Adrenal gland (tissue), 12 donors: Measurements from ENCODE around the gene AGA. TPM values are rescaled to one million over a fixed set of nuclear protein-coding genes. Genes with fewer than 3 reads are reported as not detected.

Experiments
- DNase-seq, 7 donors: peaks; one replicate each; pipeline ENCODE4 v3.0.0-alpha.2; 2019 to 2020
- H3K27ac ChIP-seq, 5 donors: fragments of 200-600 bp; sonication (generic) in 4 of 5; 1 replicate in 3 of 5; 2 replicates in 2 of 5; pipeline versions ENCODE4 v1.5.1 to v1.8.0; 2016 to 2020; ENCODE audit warnings: mild to moderate bottlenecking in 1 of 5
- H3K27me3 ChIP-seq: fragments of 200-600 bp; 2 replicates; pipeline ENCODE4 v1.8.0; 2021
- H3K36me3 ChIP-seq, 2 donors: fragments of 200-600 bp; replicated peaks in 1 of 2; 1 replicate in 1 of 2; 2 replicates in 1 of 2; pipeline versions ENCODE4 v1.5.1 to v1.8.0; 2018 to 2022
- H3K4me1 ChIP-seq, 2 donors: fragments of 200-600 bp; replicated peaks in 1 of 2; 1 replicate in 1 of 2; 2 replicates in 1 of 2; pipeline versions ENCODE4 v1.5.1 to v1.8.0; 2018 to 2021
- H3K4me3 ChIP-seq, 4 donors: fragments of 200-600 bp; sonication (generic) in 3 of 4; one replicate each; pipeline ENCODE4 v1.5.1; 2016 to 2018
- H3K9me3 ChIP-seq, 3 donors: fragments of 200-600 bp; sonication (generic) in 1 of 3; replicated peaks in 1 of 3; 1 replicate in 2 of 3; 2 replicates in 1 of 3; pipeline versions ENCODE4 v1.5.1 to v1.8.0; 2016 to 2021
- CTCF ChIP-seq, 6 experiments: fragments of 450-650 bp in 4 of 6; fragments of 200-600 bp in 2 of 6; sonication (generic) in 1 of 6; IDR thresholded peaks; 1 replicate in 5 of 6; 2 replicates in 1 of 6; pipeline versions ENCODE4 v1.5.1 to v1.8.0; 2016 to 2021; ENCODE audit warnings: antibody characterized with exemption in 6 of 6, mild to moderate bottlenecking in 2 of 6, moderate library complexity in 1 of 6
- POLR2A ChIP-seq, 2 donors: fragments of 450-650 bp; IDR thresholded peaks; one replicate each; pipeline ENCODE4 v1.6.1; 2017; ENCODE audit warnings: antibody characterized with exemption in 2 of 2, mild to moderate bottlenecking in 2 of 2, moderate library complexity in 1 of 2
- WGBS, 4 donors: extraction: QIAGEN DNeasy Blood & Tissue Kit in 2 of 4; methylation state at CpG; one replicate each; pipeline versions ENCODE4 v1.1.5 to v1.1.7; 2013 to 2017; 5-methylcytosine and 5-hydroxymethylcytosine counted together
- intact Hi-C, 2 donors: fragments of 100-400 bp; cut with DNase I; formaldehyde crosslinking; loops; one replicate each; pipeline versions ENCODE4 v1.14.1 to v1.15.0; 2022 to 2023
- polyA plus RNA-seq, 3 donors: library from polyadenylated mRNA; stranded (reverse); fragments of 200-250 nt in 2 of 3; fragments of 350-450 nt in 1 of 3; fragmentation: Illumina TruSeq in 1 of 3; extraction: RNeasy Lipid Tissue Mini Kit (QIAGEN cat#74804) in 1 of 3; gene quantifications; one replicate each; pipeline ENCODE4 v1.2.3, GENCODE V29; 2013 to 2014
- total RNA-seq, 9 donors: library from RNA; depleted of rRNA in 4 of 9; stranded (reverse); fragments of >200 nt in 4 of 9; fragments of 120-200 nt in 1 of 9; fragmentation: NEBNext Ultra II Directional in 1 of 9; extraction: Animal tissue kit (Norgen Biotek cat#: 25700) in 1 of 9; gene quantifications; one replicate each; pipeline versions ENCODE4 v1.1.0 to v1.2.4, GENCODE V29; 2013 to 2023
- donor health status: healthy with polysubstance abuse.
- donor health status: Bipolar disorder and iron deficiency.
- donor health status: DM: yes; HTN: yes; CAD: no.
- donor health status: DM: no; HTN: no; CAD: no.
- donor health status: DM: no; HTN: no; CAD: no.
- donor health status: DM: yes; HTN: yes; CAD: no.

The AGA gene
- total and polyA plus RNA-seq, 12 donors: 8.8 to 66.9 (median 27.6) TPM

- Histone ChIP-seq H3K27ac (no peak overlapping the region), H3K36me3 (peaks cover 0 to 7% of the 10 kb centered on the region in 2 donors), H3K27me3 (no peaks in the 10 kb centered on the region), H3K9me3 (no peaks in the 10 kb centered on the region), H3K4me3 (no peak overlapping the region), H3K4me1 (no peaks in the 10 kb centered on the region)
- WGBS, 4 donors: 96 to 98% (median 96%) methylated on average over 8 of the region's 8 CpGs
- no peak for DNase-seq
- intact Hi-C loops: no loop called here
- TF ChIP-seq CTCF (IDR thresholded peaks at IDR 0.05) (no peak), POLR2A (IDR thresholded peaks at IDR 0.05) (no peak)
Measured at GRCh38 chr4:177434667-177435066, 7.6 kb downstream of the AGA start.

DNA sequence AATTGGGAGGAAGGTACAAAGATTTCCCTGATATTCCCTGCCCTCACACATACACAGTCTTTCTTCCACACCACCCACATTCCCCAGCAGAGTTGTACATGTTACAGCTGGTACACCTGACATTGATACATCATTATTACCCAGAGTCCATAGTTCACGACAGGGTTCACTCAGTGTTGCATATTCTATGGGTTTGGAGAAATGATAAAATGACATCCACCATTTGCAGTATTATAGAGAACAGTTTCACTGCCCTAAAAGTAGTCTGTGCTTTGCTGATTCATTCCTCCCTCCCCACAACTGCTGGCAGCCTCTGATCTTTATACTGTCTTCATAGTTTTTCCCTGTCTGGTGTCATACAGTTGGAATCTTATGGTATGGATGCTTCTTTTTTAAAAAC is 15.0 kb downstream of the AGA start:
- Histone ChIP-seq H3K27me3 (peaks cover 3% of the 10 kb centered on the region), H3K36me3 (no peaks in the 10 kb centered on the region), H3K4me3 (no peak overlapping the region), H3K27ac (no peak overlapping the region), H3K4me1 (no peaks in the 10 kb centered on the region), H3K9me3 (no peaks in the 10 kb centered on the region)
- no peak for DNase-seq
- TF ChIP-seq CTCF (IDR thresholded peaks at IDR 0.05) (no peak), POLR2A (IDR thresholded peaks at IDR 0.05) (no peak)
- intact Hi-C loops: no loop called here
- WGBS, 4 donors: 52 to 65% (median 60%) methylated on average over 1 of the region's 1 CpG

DNA sequence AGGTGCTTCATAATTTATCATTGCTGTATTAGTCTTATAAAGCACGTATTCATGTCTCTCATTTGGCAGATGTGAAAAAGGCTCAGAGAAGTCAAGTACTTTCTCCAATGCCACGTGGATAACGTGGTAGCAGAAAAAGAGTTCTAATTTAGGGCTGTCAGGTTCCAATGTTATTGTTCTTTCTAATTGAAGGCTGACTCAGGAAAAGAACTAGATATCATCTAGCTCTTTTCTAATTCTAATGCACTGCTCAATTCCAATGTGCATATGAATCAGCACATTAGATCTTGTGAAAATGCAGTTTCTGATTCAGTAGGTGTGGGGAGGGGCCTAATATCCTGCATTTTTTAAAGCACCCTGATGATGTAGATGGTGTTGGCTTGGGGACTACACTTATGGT is 22.8 kb downstream of the AGA start:
- Histone ChIP-seq H3K4me1 (no peaks in the 10 kb centered on the region), H3K27ac (no peak overlapping the region), H3K9me3 (no peaks in the 10 kb centered on the region), H3K27me3 (peaks cover 2% of the 10 kb centered on the region), H3K4me3 (no peak overlapping the region), H3K36me3 (no peaks in the 10 kb centered on the region)
- DNase-seq: no peak
- TF ChIP-seq CTCF (IDR thresholded peaks at IDR 0.05) (no peak), POLR2A (IDR thresholded peaks at IDR 0.05) (no peak)
- WGBS, 4 donors: 67 to 84% (median 73%) methylated on average over 3 of the region's 3 CpGs
- intact Hi-C loops: no loop called here

DNA sequence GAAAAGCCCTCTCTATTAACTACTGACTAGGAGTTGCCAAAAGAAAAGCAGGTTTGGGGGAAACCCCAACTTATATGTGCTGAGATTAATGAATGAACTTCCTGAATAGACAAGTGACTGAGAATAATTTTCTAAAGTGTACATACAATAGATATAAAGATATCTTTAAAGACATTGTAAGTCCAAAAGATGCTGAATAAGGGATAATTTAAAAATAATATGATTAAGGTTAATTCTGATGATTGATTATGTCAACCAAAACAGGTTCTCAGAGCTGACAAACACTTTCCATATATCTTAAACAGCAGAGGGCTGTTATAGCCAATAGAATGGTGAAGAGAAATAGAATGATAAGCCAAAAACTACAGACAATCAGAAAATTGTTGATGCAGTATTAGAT is 28.6 kb downstream of the AGA start:
- no peak for TF ChIP-seq POLR2A (IDR thresholded peaks at IDR 0.05)
- no peak for TF ChIP-seq CTCF (IDR thresholded peaks at IDR 0.05)
- Histone ChIP-seq H3K4me1 (no peaks in the 10 kb centered on the region), H3K27me3 (no peaks in the 10 kb centered on the region), H3K9me3 (no peaks in the 10 kb centered on the region), H3K27ac (no peak overlapping the region), H3K36me3 (no peaks in the 10 kb centered on the region), H3K4me3 (no peak overlapping the region)
- no peak for DNase-seq
- intact Hi-C loops: no loop called here
